Stimulated activated CD4-positive, alpha-beta T cell treated with anti-CD3 and anti-CD28 coated beads, Interleukin-2, amount 100 ng/mL, for 48 hours (primary cell): ENCODE results near the gene COBLL1.
"Not testable (repeated sequence)": the region's sequence is repeated elsewhere in the genome, so short reads cannot be mapped to it uniquely, and the experiment has no call there.

Source experiments
- DNase-seq, 2 donors: peaks; one replicate each; pipeline ENCODE4 v3.0.0-alpha.2; 2020

COBLL1 gene, protein sequence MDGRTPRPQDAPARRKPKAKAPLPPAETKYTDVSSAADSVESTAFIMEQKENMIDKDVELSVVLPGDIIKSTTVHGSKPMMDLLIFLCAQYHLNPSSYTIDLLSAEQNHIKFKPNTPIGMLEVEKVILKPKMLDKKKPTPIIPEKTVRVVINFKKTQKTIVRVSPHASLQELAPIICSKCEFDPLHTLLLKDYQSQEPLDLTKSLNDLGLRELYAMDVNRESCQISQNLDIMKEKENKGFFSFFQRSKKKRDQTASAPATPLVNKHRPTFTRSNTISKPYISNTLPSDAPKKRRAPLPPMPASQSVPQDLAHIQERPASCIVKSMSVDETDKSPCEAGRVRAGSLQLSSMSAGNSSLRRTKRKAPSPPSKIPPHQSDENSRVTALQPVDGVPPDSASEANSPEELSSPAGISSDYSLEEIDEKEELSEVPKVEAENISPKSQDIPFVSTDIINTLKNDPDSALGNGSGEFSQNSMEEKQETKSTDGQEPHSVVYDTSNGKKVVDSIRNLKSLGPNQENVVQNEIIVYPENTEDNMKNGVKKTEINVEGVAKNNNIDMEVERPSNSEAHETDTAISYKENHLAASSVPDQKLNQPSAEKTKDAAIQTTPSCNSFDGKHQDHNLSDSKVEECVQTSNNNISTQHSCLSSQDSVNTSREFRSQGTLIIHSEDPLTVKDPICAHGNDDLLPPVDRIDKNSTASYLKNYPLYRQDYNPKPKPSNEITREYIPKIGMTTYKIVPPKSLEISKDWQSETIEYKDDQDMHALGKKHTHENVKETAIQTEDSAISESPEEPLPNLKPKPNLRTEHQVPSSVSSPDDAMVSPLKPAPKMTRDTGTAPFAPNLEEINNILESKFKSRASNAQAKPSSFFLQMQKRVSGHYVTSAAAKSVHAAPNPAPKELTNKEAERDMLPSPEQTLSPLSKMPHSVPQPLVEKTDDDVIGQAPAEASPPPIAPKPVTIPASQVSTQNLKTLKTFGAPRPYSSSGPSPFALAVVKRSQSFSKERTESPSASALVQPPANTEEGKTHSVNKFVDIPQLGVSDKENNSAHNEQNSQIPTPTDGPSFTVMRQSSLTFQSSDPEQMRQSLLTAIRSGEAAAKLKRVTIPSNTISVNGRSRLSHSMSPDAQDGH

DNA sequence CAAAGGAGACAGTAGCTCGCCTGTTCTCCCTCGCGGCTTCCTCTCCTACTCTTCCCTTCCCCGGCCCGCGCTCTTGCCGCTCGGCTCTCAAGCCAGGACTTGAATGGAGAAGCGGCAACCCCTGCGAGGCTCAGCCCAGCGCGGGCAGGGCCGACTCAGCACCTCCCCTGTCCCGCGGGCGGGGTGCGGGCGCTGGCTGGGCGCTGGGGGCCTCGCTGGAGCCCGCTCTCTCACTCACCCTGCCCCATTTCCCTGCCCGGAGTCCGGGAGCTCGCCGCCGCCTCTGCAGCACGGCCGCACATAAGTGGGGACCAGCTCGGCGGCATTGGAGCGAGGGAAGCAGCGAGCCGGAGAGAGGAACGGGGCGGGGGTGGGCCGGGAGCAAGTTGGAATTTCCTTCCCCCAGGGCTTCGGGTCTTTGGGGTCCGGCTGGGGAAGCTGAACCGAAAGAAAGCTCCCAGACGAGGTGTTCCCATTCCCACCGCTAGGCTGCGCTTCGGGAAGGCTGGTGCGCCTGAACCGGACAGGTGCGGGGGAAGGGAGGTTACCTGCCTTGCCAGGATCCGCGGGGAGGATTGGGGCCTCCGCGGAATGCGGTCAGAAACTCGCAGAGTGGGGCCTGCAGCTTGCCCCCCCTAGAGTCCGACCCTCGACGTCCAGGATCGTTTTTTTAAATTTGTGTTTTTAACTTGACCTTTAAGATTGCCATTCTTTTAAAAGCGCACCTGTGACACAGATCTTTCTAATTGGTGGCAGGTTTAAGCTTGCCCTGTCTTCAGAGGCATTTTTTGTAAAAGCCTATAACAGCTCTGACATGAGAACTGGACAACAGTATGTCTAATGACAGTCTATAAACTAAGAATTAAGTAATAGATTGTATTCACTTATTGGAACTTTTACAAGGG is at the start of gene COBLL1:
COBLL1 (minus strand) TSS at position 105 of the 905 bp plus-strand sequence. CDS start 627 bp downstream, outside the sequence.
- DNase-seq, result peak; percentile 14 to 23

DNA sequence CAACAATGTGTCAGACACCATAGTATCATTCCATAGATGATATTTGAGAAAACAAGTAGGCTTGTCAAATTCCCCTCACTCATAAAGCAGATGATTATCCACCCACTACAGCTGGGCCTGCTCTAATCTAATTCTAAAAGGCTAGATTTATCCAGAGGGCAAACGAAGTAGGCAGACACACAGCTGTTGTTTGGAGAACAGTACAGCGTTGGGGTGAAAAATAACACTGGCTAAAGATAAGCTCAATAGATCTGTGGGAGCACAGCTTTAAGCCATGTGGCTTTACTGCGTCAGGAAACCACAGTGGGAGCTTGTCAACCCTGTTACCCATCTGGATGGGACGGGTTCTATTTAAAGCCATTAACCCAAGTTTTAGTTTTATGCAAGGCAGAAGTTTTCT is 48.9 kb upstream of the COBLL1 start:
- no peak for DNase-seq

DNA sequence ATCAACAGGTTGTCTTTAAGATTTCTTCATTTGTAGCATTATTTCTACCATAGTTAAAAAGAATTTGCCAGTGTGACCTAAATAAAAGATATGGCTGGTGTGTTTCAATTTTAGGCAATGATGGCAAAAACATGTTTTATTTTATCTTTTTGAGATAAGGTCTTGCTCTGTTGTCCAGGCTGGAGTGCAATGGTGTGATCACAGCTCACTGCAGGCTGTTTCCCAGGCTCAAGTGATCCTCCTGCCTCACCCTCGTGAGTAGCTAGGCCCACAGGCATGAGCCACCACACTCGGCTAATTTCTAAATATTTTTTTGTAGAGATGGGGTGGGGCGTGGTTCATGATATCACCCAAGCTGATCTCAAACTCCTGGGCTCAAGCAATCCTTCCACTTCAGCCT is 47.0 kb upstream of the COBLL1 start:
- DNase-seq, result no peak

DNA sequence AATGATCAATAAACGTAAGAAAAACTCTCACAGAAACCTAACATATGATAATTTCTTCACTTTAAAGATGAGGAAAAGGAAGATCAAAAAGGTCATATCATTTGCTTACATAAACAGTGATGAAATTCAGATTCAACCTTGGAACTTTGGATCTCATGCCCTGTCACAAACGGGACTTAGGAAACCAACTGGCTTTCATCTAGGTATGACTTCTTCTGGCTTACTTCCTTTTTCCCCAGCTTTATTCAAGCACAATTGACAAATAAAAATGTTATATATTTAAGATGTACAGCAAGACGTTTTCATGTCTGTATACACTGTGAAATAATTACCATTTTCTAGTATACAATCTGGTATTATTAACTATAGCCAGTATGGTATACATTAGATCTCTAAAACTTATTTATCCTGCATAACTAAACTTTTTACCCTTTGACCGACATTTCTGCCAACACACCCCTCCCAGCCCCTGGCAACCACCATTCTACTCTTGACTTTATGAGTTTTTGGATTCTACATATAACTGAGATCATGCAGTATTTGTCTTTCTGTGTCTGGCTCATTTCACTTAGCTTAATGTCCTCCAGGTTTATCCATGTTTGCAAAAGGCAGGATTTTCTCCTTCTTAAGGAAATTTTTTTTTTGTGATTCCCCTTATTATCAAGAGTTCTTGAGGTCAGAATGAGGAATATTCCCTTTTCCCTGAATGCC is 46.0 kb upstream of the COBLL1 start:
- no peak for DNase-seq

DNA sequence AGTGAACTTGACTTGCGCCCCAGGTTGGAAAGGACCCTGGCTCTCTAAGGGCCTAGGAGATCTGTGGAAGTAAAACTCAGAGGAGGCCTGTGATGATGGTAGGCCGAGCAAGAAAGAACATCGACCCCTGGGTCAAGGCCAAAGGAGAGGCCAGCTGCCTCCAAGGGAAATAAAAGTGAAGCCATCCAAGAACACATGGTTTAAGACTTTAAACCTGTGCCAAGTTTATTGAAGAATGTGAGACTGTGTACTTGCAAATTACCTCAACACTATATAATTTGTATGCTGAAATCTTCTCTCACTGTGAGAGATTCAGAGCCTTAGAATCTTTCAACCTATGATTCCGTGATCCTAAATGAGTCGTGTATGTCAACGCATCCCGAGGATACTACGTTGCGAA is 40.7 kb upstream of the COBLL1 start:
- no peak for DNase-seq

DNA sequence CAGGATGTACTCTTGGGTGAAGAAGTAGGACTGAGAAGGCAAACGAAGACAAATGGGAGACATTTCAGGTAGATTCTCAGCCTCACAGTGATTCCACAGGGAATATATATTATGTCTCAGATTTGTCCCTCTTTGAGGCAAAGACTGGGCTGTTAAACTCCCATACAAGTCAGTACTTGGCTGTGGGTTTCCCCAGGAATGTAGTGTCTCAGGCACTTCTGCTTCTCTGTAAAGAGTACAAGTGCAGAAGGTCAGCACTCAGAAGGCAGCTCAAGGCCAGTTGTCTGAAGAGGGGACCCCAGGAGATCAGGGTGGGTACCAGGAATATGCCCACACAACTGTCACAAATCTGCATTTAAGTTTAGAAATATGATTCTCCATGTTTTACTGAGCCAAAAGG is 39.9 kb upstream of the COBLL1 start:
- DNase-seq, result no peak

DNA sequence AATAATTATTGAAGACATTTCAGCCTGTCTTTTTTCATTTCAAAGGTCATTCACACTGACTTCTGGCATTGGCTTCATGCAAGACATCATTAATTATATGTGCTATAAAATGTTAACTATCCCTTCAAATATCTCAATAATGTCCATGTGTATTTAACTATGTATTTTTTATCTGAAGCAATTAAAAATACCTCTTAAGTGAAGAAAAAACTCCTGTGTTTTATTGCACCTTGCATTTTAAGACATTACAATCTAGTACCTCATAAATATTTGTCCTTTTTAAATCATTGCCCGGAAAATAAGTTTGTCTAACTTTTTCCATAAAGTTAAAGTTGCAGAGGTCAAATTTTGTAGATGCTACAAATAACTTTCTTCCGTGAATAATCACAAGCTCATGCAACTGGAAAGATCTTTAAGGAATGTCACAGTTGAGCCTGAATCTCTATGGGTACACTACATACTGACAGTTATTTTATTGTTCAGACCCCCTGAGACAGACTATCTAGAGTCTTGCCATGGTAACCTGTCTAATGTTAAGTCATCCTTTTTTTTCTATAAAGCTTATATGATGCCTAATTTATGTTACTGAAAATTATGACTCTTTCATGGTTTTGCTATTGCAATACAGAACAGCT is 38.4 kb upstream of the COBLL1 start:
- no peak for DNase-seq

DNA sequence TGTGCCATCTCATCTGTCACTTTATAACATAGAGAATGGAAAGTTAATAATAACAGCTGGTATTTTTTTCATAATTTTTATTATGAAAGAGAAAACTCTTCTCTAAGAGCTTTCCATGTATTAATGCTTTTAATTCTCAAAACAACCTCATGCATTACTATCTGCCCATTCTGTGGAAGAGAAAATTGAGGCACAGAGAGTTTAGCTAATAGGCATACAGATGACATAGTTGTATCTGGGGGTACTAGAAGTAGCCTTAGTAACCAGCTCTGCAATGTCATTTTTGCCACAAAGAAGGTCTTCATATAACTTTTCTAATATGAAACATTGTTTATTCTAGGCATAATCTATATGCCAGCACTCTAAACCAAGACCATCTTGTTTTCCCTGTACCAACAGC is 36.3 kb upstream of the COBLL1 start:
- no peak for DNase-seq

DNA sequence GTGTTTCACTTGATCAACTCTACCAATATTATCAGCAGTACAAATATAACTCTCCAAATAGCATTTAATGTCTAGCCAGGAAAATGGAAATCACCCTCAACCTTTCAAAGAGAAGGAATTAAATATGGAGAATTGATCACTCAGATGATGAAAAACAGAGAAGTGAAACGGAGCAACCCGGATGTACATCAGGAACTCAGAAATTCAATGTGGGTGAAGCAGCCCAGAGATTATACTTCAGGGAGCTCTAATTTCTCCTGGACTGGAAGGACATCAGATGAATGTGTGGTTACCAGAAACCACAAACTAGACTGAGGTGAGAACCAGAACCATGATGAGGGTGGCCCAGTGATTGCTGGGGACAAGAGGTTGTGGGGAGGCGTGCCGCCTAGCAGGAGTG is 35.5 kb upstream of the COBLL1 start:
- DNase-seq, result no peak

DNA sequence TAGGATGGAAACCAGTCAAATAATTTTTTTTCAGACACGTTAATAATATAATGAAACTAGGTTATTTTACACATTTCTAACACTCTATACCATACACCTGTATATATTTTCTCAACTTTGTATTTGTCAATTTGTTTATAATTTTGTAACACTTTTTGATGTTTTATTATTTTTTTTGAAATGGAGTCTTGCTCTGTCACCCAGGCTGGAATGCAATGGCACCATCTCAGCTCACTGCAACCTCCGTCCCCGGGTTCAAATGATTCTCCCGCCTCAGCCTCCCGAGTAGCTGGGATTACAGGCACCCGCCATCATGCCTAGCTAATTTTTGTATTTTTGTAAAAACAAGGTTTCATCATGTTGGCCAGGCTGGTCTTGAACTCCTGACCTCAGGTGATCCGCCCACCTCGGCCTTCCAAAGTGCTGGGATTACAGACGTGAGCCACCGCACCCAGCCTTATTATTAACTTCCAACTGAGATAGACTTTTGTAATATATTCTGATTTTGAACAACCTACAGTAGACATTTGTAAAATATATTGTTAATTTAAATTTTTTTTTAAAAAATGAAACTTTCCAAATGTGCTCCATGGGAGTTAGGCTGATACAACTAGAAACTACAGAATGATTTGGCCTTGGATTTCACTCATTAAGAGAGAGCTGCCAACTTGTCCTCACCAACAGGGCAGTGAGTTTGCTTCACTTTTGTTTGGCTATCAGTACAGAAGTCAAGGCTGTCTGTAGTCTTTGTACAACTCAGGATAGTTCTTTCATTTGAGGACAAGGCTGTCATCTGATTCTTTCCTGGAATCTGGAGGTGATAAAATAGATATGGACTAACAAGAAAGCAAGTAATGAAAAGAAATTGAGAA is 33.9 kb upstream of the COBLL1 start:
- no peak for DNase-seq

DNA sequence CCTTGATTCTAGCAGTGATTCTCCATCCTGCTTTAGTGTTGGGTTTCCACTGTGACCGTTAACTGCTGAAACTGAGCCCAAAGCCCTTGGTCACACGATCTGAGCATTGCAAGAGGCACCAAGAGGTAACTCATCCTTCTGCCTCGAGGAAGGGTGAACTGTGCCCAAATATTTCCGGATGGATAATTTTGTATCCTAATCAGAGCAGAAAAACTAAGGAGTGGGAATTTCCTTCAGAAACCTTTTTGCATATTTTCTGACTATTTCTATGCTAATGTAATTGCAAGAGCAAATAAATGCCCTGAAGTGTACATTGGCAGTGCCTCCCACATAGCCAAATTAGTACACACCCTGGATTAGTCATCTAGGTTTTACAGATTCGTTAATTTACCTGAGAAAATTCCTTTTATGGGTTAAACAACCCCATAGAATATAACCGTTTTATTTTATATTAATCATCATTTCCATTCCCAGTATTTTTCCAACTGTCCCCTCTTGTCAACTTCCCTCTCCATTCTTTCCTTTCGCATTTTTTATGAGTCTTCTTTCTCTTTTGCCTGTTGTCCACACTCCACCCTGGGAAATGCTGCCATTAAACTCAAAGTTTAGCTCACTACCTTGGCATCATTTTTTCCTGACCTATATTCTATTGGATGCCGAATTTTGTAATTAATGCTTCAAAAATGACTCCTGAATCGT is 31.7 kb upstream of the COBLL1 start:
- no peak for DNase-seq

DNA sequence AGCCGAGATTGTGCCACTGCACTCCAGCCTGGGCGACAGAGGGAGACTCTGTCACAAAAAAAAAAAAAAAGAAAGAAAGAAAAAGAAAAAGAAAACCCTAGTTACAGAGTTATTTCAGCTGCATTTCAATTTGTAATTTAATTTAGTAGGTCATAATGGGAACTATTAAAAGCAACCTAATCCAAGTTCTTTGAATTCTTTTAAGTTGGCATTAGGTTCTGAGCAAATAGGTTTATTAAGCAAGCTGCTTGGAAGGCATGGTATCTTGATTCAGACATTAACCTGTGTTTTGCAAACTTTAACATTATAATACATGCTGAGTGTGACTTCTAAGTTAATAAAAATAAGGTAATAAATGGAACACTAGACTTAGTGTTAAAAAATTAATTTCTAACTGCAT is 29.8 kb upstream of the COBLL1 start:
- DNase-seq, result no peak

DNA sequence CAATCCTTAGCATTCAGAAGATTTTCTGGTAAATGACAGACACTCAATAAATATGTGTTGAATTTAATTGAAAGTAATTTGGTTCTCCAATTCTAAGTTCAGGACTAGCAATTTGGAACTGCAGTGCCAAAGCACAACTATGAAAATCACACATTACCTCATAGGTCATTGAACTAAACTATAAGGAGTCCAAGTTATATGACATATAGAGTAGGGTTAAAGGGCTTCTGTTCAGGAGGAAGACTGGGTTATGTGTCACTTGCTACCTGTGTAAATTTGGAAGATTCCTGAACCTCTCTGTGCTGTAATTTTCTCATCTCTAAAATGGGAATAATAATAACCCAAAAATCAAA is 27.8 kb upstream of the COBLL1 start:
- DNase-seq, result no peak

DNA sequence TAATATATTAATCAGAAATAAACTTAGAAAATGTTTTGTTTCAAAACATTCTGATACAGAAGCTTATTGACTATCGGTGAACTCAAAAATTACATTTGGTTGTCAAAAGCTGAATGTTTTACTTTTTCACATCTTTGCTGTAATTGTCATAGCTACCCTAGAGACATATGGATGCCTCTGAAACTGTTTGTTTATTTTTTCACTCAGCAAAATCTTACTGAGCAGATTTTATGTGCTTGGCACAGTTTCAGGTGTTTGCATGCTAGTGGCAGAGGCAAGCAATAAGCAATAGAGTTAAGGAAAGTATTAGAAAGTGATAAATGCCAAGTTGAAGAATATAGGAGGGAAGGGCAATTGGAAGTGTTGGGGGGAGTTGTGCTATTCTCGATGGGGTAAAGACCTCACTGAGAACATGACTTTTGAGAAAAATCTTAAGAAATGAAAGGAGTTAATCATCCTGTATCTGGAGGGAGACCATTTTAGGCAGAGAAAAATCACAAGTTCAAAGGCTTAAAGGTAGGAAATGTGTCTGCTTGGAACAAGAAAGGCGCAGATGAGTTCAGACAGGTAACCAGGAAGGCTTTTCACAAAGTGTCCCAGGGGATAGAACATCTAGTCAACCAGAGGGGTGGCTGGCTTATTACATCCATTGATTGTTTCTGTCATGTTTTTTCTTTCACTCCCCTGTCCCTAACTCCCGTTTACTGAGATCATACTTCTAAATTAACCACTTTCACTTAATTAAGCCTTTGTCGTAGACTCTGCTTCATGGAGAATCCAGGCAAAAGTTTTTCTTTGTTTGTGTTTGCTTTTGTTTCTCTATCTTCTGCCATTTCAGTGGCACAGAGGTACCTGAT is 27.2 kb upstream of the COBLL1 start:
- DNase-seq, result no peak

DNA sequence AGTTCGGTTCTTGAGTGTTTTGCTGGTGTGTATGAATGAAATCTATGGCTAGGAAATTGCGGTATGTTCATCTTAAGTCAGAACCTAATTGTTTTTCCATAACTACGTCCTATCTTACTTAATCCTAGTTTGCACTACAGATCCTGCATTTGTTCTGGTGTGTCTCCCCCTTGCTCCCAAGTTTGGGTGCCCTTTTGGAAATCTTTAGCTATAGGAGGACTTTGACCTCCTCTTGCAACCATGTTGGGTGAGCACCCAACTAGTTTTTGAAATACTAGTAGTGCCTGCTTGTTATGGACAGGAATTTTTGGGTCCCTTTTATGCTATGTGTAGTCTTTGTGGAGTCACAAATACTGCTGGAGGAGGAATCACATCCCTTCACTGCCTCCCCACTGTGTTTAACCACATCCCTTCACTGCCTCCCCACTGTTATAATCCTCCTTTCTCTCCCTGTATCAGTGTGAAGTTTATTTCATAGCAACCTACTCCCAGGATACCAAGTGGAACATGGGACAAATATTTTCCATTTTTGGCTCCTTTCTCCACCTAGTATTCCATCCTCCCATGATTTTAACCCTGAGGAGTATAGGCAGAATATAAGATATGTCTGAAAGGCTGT is 26.3 kb upstream of the COBLL1 start:
- no peak for DNase-seq

DNA sequence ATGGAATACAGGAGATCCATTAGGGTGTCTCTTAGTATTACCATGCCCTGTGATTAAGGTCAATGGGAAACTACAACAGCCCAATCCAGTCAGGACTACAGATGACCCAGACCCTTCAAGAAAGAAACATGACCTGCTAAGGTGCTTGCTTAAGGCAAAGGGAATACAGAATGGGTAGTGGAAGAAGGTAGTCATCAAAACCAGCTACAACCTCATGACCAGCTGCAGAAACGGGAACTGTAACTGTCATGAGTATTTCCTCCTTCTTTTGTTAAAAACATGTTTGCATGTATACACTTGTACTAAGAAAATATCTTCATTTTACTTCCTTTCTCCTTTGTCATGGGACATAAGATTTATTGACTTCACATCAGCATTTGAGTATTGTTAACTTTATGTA is 24.8 kb upstream of the COBLL1 start:
- not testable (repeated sequence) for DNase-seq

DNA sequence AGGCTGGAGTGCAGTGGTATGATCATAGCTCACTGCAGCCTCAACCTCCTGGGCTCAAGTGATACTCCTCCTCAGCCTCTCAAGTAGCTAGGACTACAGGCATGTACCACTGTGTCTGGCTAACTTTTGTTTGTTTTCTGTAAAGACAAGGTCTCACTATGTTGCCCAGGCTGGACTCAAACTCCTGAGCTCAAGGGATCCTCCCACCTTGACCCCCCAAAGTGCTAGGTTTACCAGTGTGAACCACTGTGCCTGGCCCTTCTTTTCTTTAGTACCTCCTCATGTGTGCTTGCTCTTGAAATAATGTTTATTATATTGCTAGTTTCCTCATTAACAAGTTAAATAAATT is 19.0 kb upstream of the COBLL1 start:
- no peak for DNase-seq
